ENCODE results near the gene TXNL4A.

Gene TXNL4A

GRCh38 chr18:79952456-79952995 is 35.8 kb downstream of the TXNL4A start:
- Histone ChIP-seq H3K27me3 (ENCODE audit: insufficient read depth, poor library complexity, severe bottlenecking) (no peaks in the 10 kb centered on the region), H3K4me3 (replicated peaks; ENCODE audit: insufficient read depth, low read length) (peak overlapping the region; percentile 92), H3K27ac (replicated peaks) (peak overlapping the region; percentile 79)
- TF ChIP-seq REST (IDR thresholded peaks at IDR 0.05; ENCODE audit: insufficient replicate concordance, low read depth) (no peak), CTCF (IDR thresholded peaks at IDR 0.05; ENCODE audit: insufficient read depth, low read length) (no peak), SPI1 (IDR thresholded peaks at IDR 0.05; ENCODE audit: borderline replicate concordance, low read depth) (no peak), POLR2AphosphoS5 (IDR thresholded peaks at IDR 0.05; ENCODE audit: low read depth) (no peak), GABPA (IDR thresholded peaks at IDR 0.05; ENCODE audit: low read depth) (no peak)
- DNase-seq (ENCODE audit: low read depth in 1 of 2, low spot score in 1 of 2), result no peak

- Histone ChIP-seq H3K4me3 (replicated peaks; ENCODE audit: insufficient read depth, low read length) (peak within 1 kb of the TSS; percentile 92), H3K27ac (replicated peaks) (peak within 1 kb of the TSS; percentile 79), H3K27me3 (ENCODE audit: insufficient read depth, poor library complexity, severe bottlenecking) (no peaks in the 10 kb centered on the region)
- TF ChIP-seq POLR2AphosphoS5 (IDR thresholded peaks at IDR 0.05; ENCODE audit: low read depth) (no peak), REST (IDR thresholded peaks at IDR 0.05; ENCODE audit: insufficient replicate concordance, low read depth) (no peak), GABPA (IDR thresholded peaks at IDR 0.05; ENCODE audit: low read depth) (no peak), CTCF (IDR thresholded peaks at IDR 0.05; ENCODE audit: insufficient read depth, low read length) (no peak), SPI1 (IDR thresholded peaks at IDR 0.05; ENCODE audit: borderline replicate concordance, low read depth) (no peak)
- DNase-seq (ENCODE audit: low read depth in 1 of 2, low spot score in 1 of 2), result peak; percentile 85 to 94
Observed at GRCh38 chr18:79951545-79952455, 36.6 kb downstream of the TXNL4A start, which contains the start of gene SLC66A2. Gene SLC66A2, minus strand, starts transcription at chr18:79951653. Its CDS starts 727 bp downstream, at chr18:79950926.

- no peak for TF ChIP-seq GABPA (IDR thresholded peaks at IDR 0.05; ENCODE audit: low read depth)
- no peak for TF ChIP-seq POLR2AphosphoS5 (IDR thresholded peaks at IDR 0.05; ENCODE audit: low read depth)
- no peak for TF ChIP-seq CTCF (IDR thresholded peaks at IDR 0.05; ENCODE audit: insufficient read depth, low read length)
- no peak for TF ChIP-seq SPI1 (IDR thresholded peaks at IDR 0.05; ENCODE audit: borderline replicate concordance, low read depth)
- TF ChIP-seq REST (IDR thresholded peaks at IDR 0.05; ENCODE audit: insufficient replicate concordance, low read depth), result no peak
- peak overlapping the region; percentile 92 for H3K4me3 ChIP-seq (replicated peaks; ENCODE audit: insufficient read depth, low read length)
- peak in 1 of 2 experiments; percentile 52 for DNase-seq (ENCODE audit: low read depth in 1 of 2, low spot score in 1 of 2)
- no peaks in the 10 kb centered on the region for H3K27me3 ChIP-seq (ENCODE audit: insufficient read depth, poor library complexity, severe bottlenecking)
- peak overlapping the region; percentile 70 for H3K27ac ChIP-seq (replicated peaks)
Observed at GRCh38 chr18:79950515-79951341, 37.6 kb downstream of the TXNL4A start.

Data from HL-60 (cell line).